Hepatocyte (in vitro differentiated cells): Measurements from ENCODE around the gene ADGRD1. TPM values are rescaled to one million over a fixed set of nuclear protein-coding genes. Genes with fewer than 3 reads are reported as not detected.

Experiments
- DNase-seq: peaks from one replicate; pipeline ENCODE4 v3.0.0-alpha.2; 2016; ENCODE audit warnings: low spot score
- H2AFZ ChIP-seq: fragments of 200-600 bp; sonication (generic); 2 replicates; pipeline ENCODE4 v1.6.0; 2016; ENCODE audit warnings: antibody characterized with exemption, mild to moderate bottlenecking
- H3K27ac ChIP-seq: fragments of 200-600 bp; sonication (generic); 2 replicates; pipeline ENCODE4 v1.5.1; 2016; ENCODE audit warnings: mild to moderate bottlenecking
- H3K27me3 ChIP-seq: fragments of 200-600 bp; sonication (generic); 2 replicates; pipeline ENCODE4 v1.6.1; 2016
- H3K36me3 ChIP-seq: fragments of 200-600 bp; sonication (generic); replicated peaks from 2 replicates; pipeline ENCODE4 v1.5.1; 2016; ENCODE audit warnings: low read depth; ENCODE audit not compliant: insufficient read depth
- H3K4me1 ChIP-seq: fragments of 200-600 bp; sonication (generic); 2 replicates; pipeline ENCODE4 v1.5.1; 2016; ENCODE audit warnings: mild to moderate bottlenecking, moderate library complexity; ENCODE audit not compliant: insufficient read depth
- H3K4me2 ChIP-seq: fragments of 200-600 bp; sonication (generic); 2 replicates; pipeline ENCODE4 v1.6.0; 2016
- H3K4me3 ChIP-seq: fragments of 200-600 bp; sonication (generic); 2 replicates; pipeline ENCODE4 v1.5.1; 2016; ENCODE audit warnings: mild to moderate bottlenecking
- H3K79me2 ChIP-seq: fragments of 200-600 bp; sonication (generic); 2 replicates; pipeline ENCODE4 v1.6.0; 2017; ENCODE audit warnings: mild to moderate bottlenecking
- H3K9me2 ChIP-seq: fragments of 200-600 bp; sonication (generic); replicated peaks from 2 replicates; pipeline ENCODE4 v1.6.0; 2017; ENCODE audit warnings: mild to moderate bottlenecking; ENCODE audit not compliant: insufficient read depth
- H3K9me3 ChIP-seq: fragments of 200-600 bp; sonication (generic); 2 replicates; pipeline ENCODE4 v1.5.1; 2016; ENCODE audit warnings: low read depth, mild to moderate bottlenecking
- H4K20me1 ChIP-seq: fragments of 200-600 bp; sonication (generic); 2 replicates; pipeline ENCODE4 v1.6.0; 2016; ENCODE audit warnings: mild to moderate bottlenecking; ENCODE audit not compliant: insufficient read depth, poor library complexity, severe bottlenecking
- EZH2 ChIP-seq: fragments of 200-600 bp; sonication (generic); IDR thresholded peaks from 2 replicates; pipeline ENCODE4 v1.6.1; 2016; ENCODE audit warnings: antibody characterized with exemption, mild to moderate bottlenecking, borderline replicate concordance
- EZH2phosphoT487 ChIP-seq: fragments of 200-600 bp; sonication (generic); IDR thresholded peaks from one replicate; pipeline ENCODE4 v1.6.1; 2018; ENCODE audit warnings: antibody characterized with exemption, mild to moderate bottlenecking, low read depth, moderate library complexity; ENCODE audit not compliant: unreplicated experiment, severe bottlenecking
- WGBS: methylation state at CpG from one replicate; pipeline ENCODE4 v1.1.6; 2016; ENCODE audit warnings: low lambda C conversion rate; ENCODE audit errors: missing lambda C conversion rate; 5-methylcytosine and 5-hydroxymethylcytosine counted together
- polyA plus RNA-seq: library from polyadenylated mRNA; unstranded; fragments of >200 nt; fragmentation: Nextera tagmentation; extraction: Ambion mirVana; gene quantifications from 2 replicates; pipeline ENCODE4 v1.2.1, GENCODE V29; 2016
- total RNA-seq: library from RNA; depleted of rRNA; stranded (reverse); fragments of >200 nt; gene quantifications from 2 replicates; pipeline ENCODE4 v1.2.3, GENCODE V29; 2014
- TF ChIP-seq, protein P1 (sequence below): fragments of 200-600 bp; sonication (generic); IDR thresholded peaks from 2 replicates; pipeline ENCODE4 v1.5.1; 2016; ENCODE audit warnings: antibody characterized with exemption, mild to moderate bottlenecking; ENCODE audit not compliant: poor library complexity

Gene ADGRD1
- total and polyA plus RNA-seq, 2 experiments from 2014 or later: 18.1 to 18.5 TPM

DNA sequence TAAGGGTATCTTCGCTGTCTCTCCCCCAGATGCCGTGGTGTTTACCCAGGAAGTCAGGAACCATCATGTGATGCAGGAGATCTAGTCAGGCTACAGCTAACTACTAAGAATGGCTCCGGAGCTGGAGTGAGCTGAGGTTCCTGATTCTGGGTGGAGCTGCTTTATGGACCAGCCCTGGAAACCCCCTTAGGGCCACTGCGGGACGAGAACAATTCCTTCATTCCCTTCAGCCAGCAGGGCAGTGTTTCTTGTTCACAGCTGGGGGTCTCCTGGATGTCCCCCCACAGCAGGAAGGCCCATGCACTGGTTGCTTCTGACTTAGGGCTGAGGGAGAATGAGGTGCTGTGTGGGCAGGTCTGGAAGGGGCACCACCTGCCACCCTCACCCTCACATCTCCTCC is 199.3 kb downstream of the ADGRD1 start:
- peaks cover 5% of the 10 kb centered on the region for H3K27me3 ChIP-seq
- WGBS: 94% methylated on average over 5 of the region's 5 CpGs
- no peak for DNase-seq
- no peaks in the 10 kb centered on the region for H3K36me3 ChIP-seq
- H2AFZ ChIP-seq: no peak overlapping the region
- no peaks in the 10 kb centered on the region for H4K20me1 ChIP-seq
- no peaks in the 10 kb centered on the region for H3K79me2 ChIP-seq
- TF ChIP-seq EZH2: no peak
- TF ChIP-seq, protein P1, sequence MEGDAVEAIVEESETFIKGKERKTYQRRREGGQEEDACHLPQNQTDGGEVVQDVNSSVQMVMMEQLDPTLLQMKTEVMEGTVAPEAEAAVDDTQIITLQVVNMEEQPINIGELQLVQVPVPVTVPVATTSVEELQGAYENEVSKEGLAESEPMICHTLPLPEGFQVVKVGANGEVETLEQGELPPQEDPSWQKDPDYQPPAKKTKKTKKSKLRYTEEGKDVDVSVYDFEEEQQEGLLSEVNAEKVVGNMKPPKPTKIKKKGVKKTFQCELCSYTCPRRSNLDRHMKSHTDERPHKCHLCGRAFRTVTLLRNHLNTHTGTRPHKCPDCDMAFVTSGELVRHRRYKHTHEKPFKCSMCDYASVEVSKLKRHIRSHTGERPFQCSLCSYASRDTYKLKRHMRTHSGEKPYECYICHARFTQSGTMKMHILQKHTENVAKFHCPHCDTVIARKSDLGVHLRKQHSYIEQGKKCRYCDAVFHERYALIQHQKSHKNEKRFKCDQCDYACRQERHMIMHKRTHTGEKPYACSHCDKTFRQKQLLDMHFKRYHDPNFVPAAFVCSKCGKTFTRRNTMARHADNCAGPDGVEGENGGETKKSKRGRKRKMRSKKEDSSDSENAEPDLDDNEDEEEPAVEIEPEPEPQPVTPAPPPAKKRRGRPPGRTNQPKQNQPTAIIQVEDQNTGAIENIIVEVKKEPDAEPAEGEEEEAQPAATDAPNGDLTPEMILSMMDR: no peak
- no peak for TF ChIP-seq EZH2phosphoT487
- H3K9me2 ChIP-seq: no peaks in the 10 kb centered on the region
- H3K4me2 ChIP-seq: no peak overlapping the region
- no peaks in the 10 kb centered on the region for H3K4me1 ChIP-seq
- H3K4me3 ChIP-seq: no peak overlapping the region
- H3K27ac ChIP-seq: no peak overlapping the region
- H3K9me3 ChIP-seq: no peaks in the 10 kb centered on the region

DNA sequence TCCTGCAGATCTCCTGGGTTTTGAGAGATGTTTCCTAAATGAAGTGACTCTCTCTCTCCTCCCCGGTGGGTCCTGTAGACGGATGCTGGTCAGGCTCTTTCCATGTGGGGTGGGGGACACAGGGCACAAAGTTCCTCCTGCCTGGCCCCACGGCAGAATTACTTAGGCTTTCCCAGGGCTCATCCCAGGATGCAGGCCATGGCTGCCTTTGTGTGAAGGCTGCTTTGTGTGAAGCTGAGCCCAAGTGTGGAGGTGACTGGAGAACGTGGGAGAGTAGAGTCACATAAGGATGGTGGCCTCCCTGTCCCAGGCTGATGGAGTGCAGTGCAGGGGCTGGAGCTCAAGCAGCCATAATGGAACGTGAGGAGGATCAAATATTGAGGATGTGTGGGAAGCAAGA is 200.2 kb downstream of the ADGRD1 start:
- 77% methylated on average over 5 of the region's 5 CpGs for WGBS
- Histone ChIP-seq H3K27ac (no peak overlapping the region), H3K27me3 (peaks cover 5% of the 10 kb centered on the region), H3K4me3 (no peak overlapping the region), H2AFZ (no peak overlapping the region), H3K4me1 (no peaks in the 10 kb centered on the region), H3K79me2 (no peaks in the 10 kb centered on the region), H3K9me2 (no peaks in the 10 kb centered on the region), H3K36me3 (no peaks in the 10 kb centered on the region), H3K9me3 (no peaks in the 10 kb centered on the region), H3K4me2 (no peak overlapping the region), H4K20me1 (no peaks in the 10 kb centered on the region)
- TF ChIP-seq, protein P1: no peak
- TF ChIP-seq EZH2 (no peak), EZH2phosphoT487 (no peak)
- no peak for DNase-seq

DNA sequence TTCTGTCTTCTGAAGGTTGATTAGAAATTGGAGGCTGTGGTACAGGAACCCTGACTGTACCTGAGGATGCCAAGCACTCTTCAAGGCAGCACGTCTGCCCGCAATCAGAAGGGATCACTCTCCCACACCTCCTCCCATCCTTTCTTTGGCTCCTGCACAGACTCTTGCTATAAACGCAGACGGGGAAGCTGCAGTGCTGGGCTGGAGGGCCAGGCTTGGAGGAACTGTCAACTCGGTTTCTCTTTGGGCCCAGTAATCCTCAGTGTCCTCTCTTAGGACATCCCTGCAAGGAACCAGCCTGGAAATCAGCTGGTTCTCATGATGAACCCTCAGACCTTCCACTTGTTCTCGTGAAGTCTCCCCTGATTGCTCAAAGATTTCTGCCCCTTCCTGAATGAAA is 201.4 kb downstream of the ADGRD1 start:
- no peak for TF ChIP-seq EZH2
- TF ChIP-seq, protein P1: no peak
- no peak for TF ChIP-seq EZH2phosphoT487
- Histone ChIP-seq H3K4me1 (no peaks in the 10 kb centered on the region), H3K4me3 (no peak overlapping the region), H3K4me2 (no peak overlapping the region), H4K20me1 (no peaks in the 10 kb centered on the region), H3K9me3 (no peaks in the 10 kb centered on the region), H3K27ac (no peak overlapping the region), H3K79me2 (no peaks in the 10 kb centered on the region), H3K9me2 (no peaks in the 10 kb centered on the region), H3K36me3 (no peaks in the 10 kb centered on the region), H3K27me3 (peaks cover 5% of the 10 kb centered on the region), H2AFZ (no peak overlapping the region)
- no peak for DNase-seq
- 76% methylated on average over 6 of the region's 6 CpGs for WGBS

DNA sequence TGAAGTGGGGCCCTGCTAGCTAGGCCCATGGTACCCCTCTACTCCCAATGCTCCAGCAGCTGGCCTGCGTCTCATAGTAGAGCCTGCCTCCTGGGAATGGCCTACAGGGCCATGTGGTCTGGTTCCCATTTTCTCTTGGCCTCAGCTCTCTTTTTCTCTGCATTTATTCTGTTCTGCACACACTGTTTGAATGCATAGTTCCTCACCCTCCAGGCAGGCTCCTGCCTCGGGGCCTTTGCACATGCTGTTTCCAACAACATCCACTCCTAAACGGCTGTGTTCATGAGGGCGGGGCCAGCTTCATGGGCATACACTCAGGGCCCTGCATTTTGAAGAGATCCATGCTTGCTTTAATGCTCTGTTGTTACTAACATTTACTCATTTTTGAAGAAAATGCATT is 204.0 kb downstream of the ADGRD1 start:
- H3K36me3 ChIP-seq: no peaks in the 10 kb centered on the region
- H3K9me3 ChIP-seq: no peaks in the 10 kb centered on the region
- H3K4me1 ChIP-seq: no peaks in the 10 kb centered on the region
- no peak overlapping the region for H3K4me2 ChIP-seq
- no peaks in the 10 kb centered on the region for H4K20me1 ChIP-seq
- TF ChIP-seq EZH2 (no peak), EZH2phosphoT487 (no peak)
- TF ChIP-seq, protein P1: no peak
- H3K27ac ChIP-seq: no peak overlapping the region
- WGBS: 94% methylated on average over 4 of the region's 4 CpGs
- no peak for DNase-seq
- H3K27me3 ChIP-seq: no peaks in the 10 kb centered on the region
- no peaks in the 10 kb centered on the region for H3K9me2 ChIP-seq
- H3K4me3 ChIP-seq: no peak overlapping the region
- no peaks in the 10 kb centered on the region for H3K79me2 ChIP-seq
- no peak overlapping the region for H2AFZ ChIP-seq
